HG03460 (cell line): ENCODE data around the gene ITGA7.
A peak's percentile ranks its signal among the peaks of the same experiment; 100 is the strongest.

Source experiments
- ATAC-seq: cut with Tn5 transposase; IDR thresholded peaks from one replicate; pipeline ENCODE4 v1.9.1; 2021; ENCODE audit not compliant: unreplicated experiment

ITGA7 gene

GRCh38 chr12:55685671-55686070, 22.0 kb downstream of the ITGA7 start:
- ATAC-seq: no peak

GRCh38 chr12:55684761-55685370, 22.8 kb downstream of the ITGA7 start:
- ATAC-seq: no peak

DNA sequence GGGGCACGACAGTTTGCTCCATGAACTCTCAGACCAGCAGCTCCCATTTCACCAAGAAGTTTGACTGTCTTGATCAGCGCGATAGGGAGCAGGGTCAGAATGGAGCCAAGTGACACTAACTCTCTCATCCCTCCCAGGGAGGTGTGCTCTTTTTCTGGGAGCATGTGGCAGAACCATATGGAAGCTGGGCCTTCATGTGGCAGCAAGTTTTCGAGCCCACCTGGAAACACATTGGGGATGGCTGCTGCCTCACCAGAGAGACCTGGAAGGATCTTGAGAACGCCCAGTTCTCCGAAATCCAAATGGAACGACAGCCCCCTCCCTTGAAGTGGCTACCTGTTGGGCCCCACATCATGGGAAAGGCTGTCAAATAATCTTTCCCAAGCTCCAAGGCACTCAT, 24.0 kb downstream of the ITGA7 start:
- no peak for ATAC-seq

- ATAC-seq: no peak
Observed at GRCh38 chr12:55682087-55682796, 25.5 kb downstream of the ITGA7 start.

GRCh38 chr12:55681142-55682077, 26.3 kb downstream of the ITGA7 start:
- ATAC-seq: no peak

DNA sequence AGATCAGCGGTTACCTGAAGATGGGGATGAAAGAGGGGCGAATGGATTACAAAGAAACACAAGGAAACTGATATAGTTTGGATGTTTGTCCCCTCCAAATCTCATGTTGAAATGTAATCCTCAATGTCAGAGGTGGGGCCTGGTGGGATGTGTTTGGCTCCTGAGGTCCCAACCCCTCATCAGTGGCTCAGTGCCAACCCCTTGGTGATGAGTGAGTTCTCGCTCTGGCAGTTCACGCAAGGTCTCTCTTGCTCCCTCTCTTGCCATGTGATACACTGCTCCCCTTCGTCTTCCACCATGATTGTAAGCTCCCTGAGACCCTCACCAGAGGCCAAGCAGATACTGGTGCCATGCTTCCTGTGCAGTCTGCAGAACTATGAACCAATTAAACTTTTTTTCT, 28.0 kb downstream of the ITGA7 start:
- ATAC-seq: no peak

- ATAC-seq: no peak
Observed at GRCh38 chr12:55676707-55677106, 31.0 kb downstream of the ITGA7 start.

DNA sequence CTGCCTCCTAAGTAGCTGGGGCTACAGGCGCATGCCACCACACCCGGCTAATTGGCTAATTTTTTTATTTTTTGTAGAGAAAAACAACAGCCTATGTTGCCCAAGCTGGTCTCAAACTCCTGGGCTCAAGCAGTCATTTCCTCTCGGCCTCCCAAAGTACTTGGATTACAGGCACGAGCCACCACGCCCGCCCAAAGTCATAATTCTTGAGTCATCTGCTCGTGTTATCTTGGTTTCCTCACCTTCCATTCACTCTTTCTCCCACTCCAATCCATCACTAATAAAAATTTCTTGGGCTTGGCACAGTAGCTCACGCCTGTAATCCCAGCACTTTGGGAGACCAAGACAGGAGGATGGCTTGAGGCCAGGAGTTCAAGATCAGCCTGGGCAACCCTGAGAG, 32.0 kb downstream of the ITGA7 start:
- ATAC-seq: no peak

GRCh38 chr12:55673638-55674037, 34.1 kb downstream of the ITGA7 start:
- peak; percentile 99 for ATAC-seq

GRCh38 chr12:55671746-55672145, 36.0 kb downstream of the ITGA7 start:
- no peak for ATAC-seq

DNA sequence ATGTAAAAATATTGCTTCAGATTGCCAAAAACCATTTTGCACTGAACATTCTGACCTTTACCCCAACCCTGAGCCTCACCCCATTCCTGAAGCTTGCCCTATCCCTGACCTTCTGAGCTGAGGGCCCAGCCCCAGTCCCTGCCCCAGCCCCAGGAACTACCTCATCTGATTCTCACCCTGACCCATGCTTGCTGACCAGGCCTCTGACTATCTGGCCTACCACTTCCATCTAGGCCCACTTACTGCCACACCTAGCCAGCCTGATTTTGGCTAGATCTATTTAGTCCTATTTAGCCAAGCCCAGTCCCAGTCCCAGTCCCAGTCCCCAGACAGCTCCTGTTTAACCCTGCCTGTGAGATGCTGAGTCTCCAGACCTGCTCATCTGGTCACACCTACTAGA, 37.4 kb downstream of the ITGA7 start:
- ATAC-seq: no peak

DNA sequence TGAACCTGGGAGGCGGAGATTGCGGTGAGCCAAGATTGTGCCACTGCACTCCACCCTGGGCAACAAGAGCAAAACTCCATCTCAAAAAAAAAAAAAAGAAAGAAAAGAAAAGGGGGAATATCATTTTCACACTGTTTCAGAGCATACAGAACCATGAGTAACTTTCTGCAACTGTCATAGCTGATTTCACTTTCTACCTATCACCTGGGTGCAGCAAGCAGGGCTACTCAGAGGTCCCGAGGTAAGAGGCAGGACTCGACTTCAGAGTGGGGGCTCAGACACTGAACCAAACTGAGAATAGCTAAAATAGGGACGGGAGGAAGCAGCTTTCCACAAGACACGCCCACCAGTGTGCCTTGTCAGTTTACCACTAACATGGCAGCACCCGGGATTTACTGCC, 41.2 kb downstream of the ITGA7 start:
- no peak for ATAC-seq

- no peak for ATAC-seq
Observed at GRCh38 chr12:55664826-55665225, 42.9 kb downstream of the ITGA7 start.

DNA sequence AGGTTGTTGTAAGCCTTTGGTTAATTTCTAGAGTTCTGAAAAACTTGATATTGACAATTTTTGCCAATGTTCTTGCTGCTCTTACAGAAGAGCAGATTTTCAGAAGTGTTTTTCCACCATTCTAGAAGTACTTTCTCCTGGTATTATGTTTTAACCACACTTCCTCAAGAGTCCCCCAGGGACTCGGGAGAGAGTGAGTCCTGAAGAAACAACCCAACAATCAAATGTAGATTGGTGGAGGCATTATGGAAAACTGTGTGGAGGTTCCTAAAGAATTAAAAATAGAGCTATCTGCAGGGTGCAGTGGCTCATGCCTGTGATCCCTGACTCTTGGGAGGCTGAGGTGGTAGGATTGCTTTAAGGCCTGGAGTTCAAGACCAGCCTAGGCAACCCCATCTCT, 44.3 kb downstream of the ITGA7 start:
- ATAC-seq: no peak

DNA sequence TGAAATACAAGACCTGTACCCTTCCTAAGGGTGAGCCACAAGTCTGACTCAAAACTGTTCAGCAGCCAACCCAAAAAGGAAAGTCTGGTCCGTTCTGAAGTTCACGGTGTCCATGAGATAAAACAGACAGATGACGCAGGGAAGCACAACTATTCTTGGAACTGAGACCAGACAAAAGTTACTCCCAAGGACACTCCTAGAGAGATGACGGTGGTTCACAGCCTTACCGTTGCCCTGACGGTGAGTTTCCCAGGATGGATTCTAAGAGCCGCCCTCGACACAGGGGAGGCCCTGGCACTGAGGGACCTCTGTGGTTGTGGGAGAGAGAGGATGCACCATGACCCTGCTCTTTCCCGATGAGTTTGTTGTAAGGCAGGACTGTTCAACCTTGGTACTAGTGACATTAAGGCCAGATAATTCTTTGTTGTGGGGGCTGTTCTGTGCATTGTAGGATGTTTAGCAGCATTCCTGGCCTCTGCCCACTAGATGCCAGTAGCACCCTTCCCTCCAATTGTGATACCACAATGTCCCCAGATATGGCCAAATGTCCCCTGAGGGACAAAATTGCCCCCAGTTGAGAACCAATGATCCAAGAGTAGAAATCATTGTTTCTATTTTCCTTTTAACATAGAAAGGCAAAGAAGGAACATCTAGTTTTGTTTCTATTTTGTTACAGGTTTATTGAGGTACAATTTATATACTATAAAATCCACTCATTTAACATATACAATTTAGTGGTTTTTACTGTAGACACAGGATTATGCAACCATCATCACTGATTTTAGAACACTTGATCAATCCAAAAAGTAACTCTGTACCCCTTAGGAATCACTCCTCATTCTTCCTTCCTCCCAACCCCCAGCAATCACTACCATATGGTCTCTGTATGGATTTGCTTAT, 48.0 kb downstream of the ITGA7 start:
- no peak for ATAC-seq

- no peak for ATAC-seq
Observed at GRCh38 chr12:55658635-55659391, 48.9 kb downstream of the ITGA7 start.

- no peak for ATAC-seq
Observed at GRCh38 chr12:55658212-55658611, 49.5 kb downstream of the ITGA7 start.

DNA sequence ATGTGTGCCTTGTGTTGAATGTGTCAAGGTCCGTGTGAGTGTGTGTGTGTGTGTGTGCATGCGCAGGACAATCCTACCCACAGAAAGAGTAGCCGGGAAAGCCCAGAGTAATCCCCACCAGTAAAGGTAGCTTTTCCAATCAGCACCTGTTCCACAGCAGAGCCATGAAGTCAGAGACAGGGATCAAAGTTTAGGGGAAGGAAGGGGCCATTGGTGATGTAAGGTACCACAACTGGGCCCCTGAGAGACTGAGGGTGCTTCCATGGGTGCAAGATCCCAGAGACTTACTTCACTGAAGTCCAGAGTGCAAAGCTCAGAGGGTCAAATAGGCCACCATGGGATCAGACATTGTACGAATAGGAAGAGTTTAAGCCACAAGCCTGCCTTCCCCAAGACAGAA, 50.5 kb downstream of the ITGA7 start:
- ATAC-seq: no peak

GRCh38 chr12:55654511-55655214, 53.0 kb downstream of the ITGA7 start:
- ATAC-seq: no peak
